Lower leg skin (tissue), 4 donors: ENCODE measurements around the gene EIF1AD. TPM values are rescaled to one million over a fixed set of nuclear protein-coding genes. Genes with fewer than 3 reads are reported as not detected.
A peak's percentile ranks its signal among the peaks of the same experiment; 100 is the strongest.

Experiments used
- DNase-seq, 2 donors: peaks; one replicate each; pipeline ENCODE4 v3.0.0-alpha.2; 2019; ENCODE audit warnings: low spot score in 2 of 2
- H3K4me3 ChIP-seq: fragments of 200-600 bp; sonication (generic); 2 replicates; pipeline ENCODE4 v1.5.1; 2017; ENCODE audit warnings: mild to moderate bottlenecking, low read depth; ENCODE audit not compliant: poor library complexity, severe bottlenecking
- CTCF ChIP-seq, 3 donors: fragments of 450-650 bp; IDR thresholded peaks; one replicate each; pipeline ENCODE4 v1.5.1; 2016; ENCODE audit warnings: antibody characterized with exemption in 3 of 3, mild to moderate bottlenecking in 3 of 3, moderate library complexity in 2 of 3
- POLR2A ChIP-seq, 2 donors: fragments of 450-650 bp; IDR thresholded peaks; one replicate each; pipeline ENCODE4 v1.6.1; 2016 to 2017; ENCODE audit warnings: antibody characterized with exemption in 2 of 2, mild to moderate bottlenecking in 1 of 2, moderate library complexity in 1 of 2
- WGBS, 2 donors: methylation state at CpG; one replicate each; pipeline ENCODE4 v1.1.5; 2018; 5-methylcytosine and 5-hydroxymethylcytosine counted together
- intact Hi-C: fragments of 100-400 bp; cut with DNase I; formaldehyde crosslinking; loops from one replicate; pipeline ENCODE4 v1.15.0; 2023; ENCODE audit warnings: low total_unique reads
- total RNA-seq, 4 donors: library from RNA; depleted of rRNA; stranded (reverse); fragments of >200 nt; gene quantifications; one replicate each; pipeline ENCODE4 v1.1.0, GENCODE V29; 2016

The EIF1AD gene
- total RNA-seq, 4 donors from 2014 or later, result 48.3 to 66.0 (median 57.2) TPM

- H3K4me3 ChIP-seq, result no peak overlapping the region
- DNase-seq, result no peak
- no peak for TF ChIP-seq CTCF (IDR thresholded peaks at IDR 0.05)
- TF ChIP-seq POLR2A (IDR thresholded peaks at IDR 0.05), result no peak
- intact Hi-C loops, result no loop called here
- 84% methylated on average over 34 to 36 of the region's 36 CpGs for WGBS, 2 donors
These were observed 35.8 kb downstream of the EIF1AD start for GRCh38 chr11:65965986-65966762.

GRCh38 chr11:65964906-65965305 is 37.1 kb downstream of the EIF1AD start:
- WGBS, 2 donors, result 76 to 79% methylated on average over 7 to 10 of the region's 10 CpGs
- intact Hi-C loops, result no loop called here
- TF ChIP-seq CTCF (IDR thresholded peaks at IDR 0.05) (no peak), POLR2A (IDR thresholded peaks at IDR 0.05) (no peak)

GRCh38 chr11:65962141-65962564 is 39.8 kb downstream of the EIF1AD start:
- H3K4me3 ChIP-seq, result peak overlapping the region; percentile 93
- TF ChIP-seq POLR2A (IDR thresholded peaks at IDR 0.05) (no peak), CTCF (IDR thresholded peaks at IDR 0.05) (no peak)
- intact Hi-C loops, result no loop called here
- no peak for DNase-seq
- 2 to 5% methylated on average over 13 of the region's 13 CpGs for WGBS, 2 donors

More at GRCh38 chr11:65964906-65965305, 37.1 kb downstream of the EIF1AD start:
- no peak for DNase-seq
- H3K4me3 ChIP-seq, result no peak overlapping the region

- H3K4me3 ChIP-seq, result peak within 1 kb of the TSS; percentile 93
- TF ChIP-seq CTCF (IDR thresholded peaks at IDR 0.05) (no peak), POLR2A (IDR thresholded peaks at IDR 0.05) (no peak)
- WGBS, 2 donors, result 0 to 1% methylated on average over 42 to 88 of the region's 97 CpGs
- intact Hi-C loops, result no loop called here
- peak; percentile 96 to 99 for DNase-seq
These were observed 40.5 kb downstream of the EIF1AD start, which contains the start of gene SART1 for GRCh38 chr11:65961267-65962140. SART1 (plus strand) TSS chr11:65961734; CDS start chr11:65961781, 47 bp downstream.

GRCh38 chr11:65960824-65961266 is 41.1 kb downstream of the EIF1AD start:
- intact Hi-C loops, result no loop called here

More at GRCh38 chr11:65960824-65961266, 41.1 kb downstream of the EIF1AD start:
- H3K4me3 ChIP-seq, result peak overlapping the region; percentile 93
- DNase-seq, result no peak
- TF ChIP-seq CTCF (IDR thresholded peaks at IDR 0.05), result no peak
- TF ChIP-seq POLR2A (IDR thresholded peaks at IDR 0.05), result no peak
- 50 to 52% methylated on average over 16 of the region's 16 CpGs for WGBS, 2 donors
